ENCODE data around the gene DOK3. TPM values are rescaled to one million over a fixed set of nuclear protein-coding genes. Genes with fewer than 3 reads are reported as not detected.
A peak's percentile ranks its signal among the peaks of the same experiment; 100 is the strongest.

The DOK3 gene
- 10 to 100 TPM in 2 of 4 donors, 1 to 10 TPM in 1, under 1 TPM in 1; 0.60 to 17.2 (median 7.8) TPM for total RNA-seq

GRCh38 chr5:177509381-177509951 lies at the start of gene DOK3:
DOK3 (minus strand) TSS chr5:177509826; CDS start chr5:177509540, 286 bp downstream.
- no peaks in the 10 kb centered on the region for H3K27me3 ChIP-seq
- peak within 1 kb of the TSS; percentile 51 to 78 (median 62) for H3K27ac ChIP-seq
- H3K4me1 ChIP-seq, result peaks cover 0 to 5% (median 0%) of the 10 kb centered on the region in 4 donors
- peak; percentile 67 for DNase-seq
- H3K4me3 ChIP-seq, result peak within 1 kb of the TSS in 3 of 4 donors; percentile 2 to 27 (median 26)
- TF ChIP-seq POLR2A (IDR thresholded peaks at IDR 0.05) (no peak), EP300 (IDR thresholded peaks at IDR 0.05; ENCODE audit: low read depth) (no peak), POLR2AphosphoS5 (IDR thresholded peaks at IDR 0.05) (no peak)
- TF ChIP-seq, protein P1, sequence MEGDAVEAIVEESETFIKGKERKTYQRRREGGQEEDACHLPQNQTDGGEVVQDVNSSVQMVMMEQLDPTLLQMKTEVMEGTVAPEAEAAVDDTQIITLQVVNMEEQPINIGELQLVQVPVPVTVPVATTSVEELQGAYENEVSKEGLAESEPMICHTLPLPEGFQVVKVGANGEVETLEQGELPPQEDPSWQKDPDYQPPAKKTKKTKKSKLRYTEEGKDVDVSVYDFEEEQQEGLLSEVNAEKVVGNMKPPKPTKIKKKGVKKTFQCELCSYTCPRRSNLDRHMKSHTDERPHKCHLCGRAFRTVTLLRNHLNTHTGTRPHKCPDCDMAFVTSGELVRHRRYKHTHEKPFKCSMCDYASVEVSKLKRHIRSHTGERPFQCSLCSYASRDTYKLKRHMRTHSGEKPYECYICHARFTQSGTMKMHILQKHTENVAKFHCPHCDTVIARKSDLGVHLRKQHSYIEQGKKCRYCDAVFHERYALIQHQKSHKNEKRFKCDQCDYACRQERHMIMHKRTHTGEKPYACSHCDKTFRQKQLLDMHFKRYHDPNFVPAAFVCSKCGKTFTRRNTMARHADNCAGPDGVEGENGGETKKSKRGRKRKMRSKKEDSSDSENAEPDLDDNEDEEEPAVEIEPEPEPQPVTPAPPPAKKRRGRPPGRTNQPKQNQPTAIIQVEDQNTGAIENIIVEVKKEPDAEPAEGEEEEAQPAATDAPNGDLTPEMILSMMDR (IDR thresholded peaks at IDR 0.05), result no peak
- in situ Hi-C loops (cut with MboI; ENCODE audit: low pct_ligation_motif_present in 1 of 4, low pct_unique_long_range_greater_than_20kb in 1 of 4, low sequenced_read_pairs in 3 of 4) (loop anchor here in 2 of 4 donors (10.0 to 25.0 kb wide), 2 partner anchors 115 to 122 kb away; partner anchors contain the start of gene SLC34A1 (in 1 of the 2)), intact Hi-C loops (cut with DNase I; ENCODE audit: low total_unique reads) (no loop called here)
- 32% methylated on average over 20 of the region's 20 CpGs; no CpG with 5 or more reads in 1 of the 2 donors for WGBS, 2 donors (ENCODE audit: low coverage in 1 of 2)
- peaks cover 0 to 35% (median 11%) of the 10 kb centered on the region in 4 donors for H3K36me3 ChIP-seq
- no peaks in the 10 kb centered on the region for H3K9me3 ChIP-seq

DNA sequence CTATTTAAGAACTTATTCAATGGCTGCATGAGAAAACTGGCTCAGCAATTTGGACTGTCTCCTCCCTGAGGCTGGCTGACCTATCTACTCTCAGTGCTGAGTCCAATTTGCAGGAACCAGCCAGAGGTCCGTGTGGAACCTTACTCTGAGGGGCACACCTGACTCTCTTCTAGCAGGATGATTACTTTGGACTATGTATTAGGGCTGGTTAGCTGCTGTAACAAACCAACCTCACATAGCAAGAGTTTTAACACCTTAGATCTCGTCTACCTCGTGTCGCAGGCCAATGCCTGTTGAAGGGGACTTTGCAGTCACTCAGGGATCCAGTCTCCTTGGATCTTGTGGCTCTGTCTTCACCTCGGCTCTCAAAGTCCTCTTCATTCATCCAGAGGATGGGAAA lies 48.2 kb upstream of the DOK3 start:
- H3K9me3 ChIP-seq, result peaks cover 0 to 4% of the 10 kb centered on the region in 2 donors
- H3K27me3 ChIP-seq, result no peaks in the 10 kb centered on the region
- no peaks in the 10 kb centered on the region for H3K36me3 ChIP-seq
- no peak for TF ChIP-seq EP300 (IDR thresholded peaks at IDR 0.05; ENCODE audit: low read depth)
- TF ChIP-seq, protein P1 (IDR thresholded peaks at IDR 0.05), result no peak
- no peak for TF ChIP-seq POLR2AphosphoS5 (IDR thresholded peaks at IDR 0.05)
- no peak for TF ChIP-seq POLR2A (IDR thresholded peaks at IDR 0.05)
- in situ Hi-C loops (cut with MboI; ENCODE audit: low pct_ligation_motif_present in 1 of 4, low pct_unique_long_range_greater_than_20kb in 1 of 4, low sequenced_read_pairs in 3 of 4) (no loop called here), intact Hi-C loops (cut with DNase I; ENCODE audit: low total_unique reads) (no loop called here)
- H3K4me3 ChIP-seq, result no peak overlapping the region
- H3K4me1 ChIP-seq, result peaks cover 0 to 12% (median 8%) of the 10 kb centered on the region in 4 donors
- DNase-seq, result no peak
- H3K27ac ChIP-seq, result no peak overlapping the region
- 85% methylated on average over 5 of the region's 5 CpGs; no CpG with 5 or more reads in 1 of the 2 donors for WGBS, 2 donors (ENCODE audit: low coverage in 1 of 2)

- peak; percentile 15 for DNase-seq
Observed at GRCh38 chr5:177557041-177557647, 47.5 kb upstream of the DOK3 start.

DNA sequence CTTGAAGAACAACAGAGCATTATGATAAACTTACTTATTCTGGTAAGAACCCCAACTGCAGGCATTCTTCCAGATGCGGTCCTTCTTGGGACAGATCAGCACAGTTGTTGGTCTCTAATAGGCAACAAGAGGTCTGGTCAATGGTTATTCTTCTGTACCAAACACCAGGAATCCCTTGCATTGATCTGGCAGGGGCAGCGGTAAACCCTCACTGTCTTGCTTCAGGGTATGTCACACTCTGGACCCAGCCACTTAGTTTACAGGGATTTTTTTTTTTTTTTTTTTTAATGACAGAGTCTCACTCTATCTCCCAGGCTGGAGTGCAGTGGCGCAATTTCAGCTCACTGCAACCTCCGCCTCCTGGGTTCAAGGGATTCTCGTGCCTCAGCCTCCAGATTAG lies 46.0 kb upstream of the DOK3 start:
- intact Hi-C loops (cut with DNase I; ENCODE audit: low total_unique reads) (no loop called here), in situ Hi-C loops (cut with MboI; ENCODE audit: low pct_ligation_motif_present in 1 of 4, low pct_unique_long_range_greater_than_20kb in 1 of 4, low sequenced_read_pairs in 3 of 4) (no loop called here)
- Histone ChIP-seq H3K4me1 (peaks cover 0 to 22% (median 13%) of the 10 kb centered on the region in 4 donors), H3K36me3 (no peaks in the 10 kb centered on the region), H3K9me3 (no peaks in the 10 kb centered on the region), H3K27me3 (no peaks in the 10 kb centered on the region), H3K27ac (no peak overlapping the region), H3K4me3 (no peak overlapping the region)
- DNase-seq, result no peak
- 62 to 93% methylated on average over 2 to 5 of the region's 5 CpGs for WGBS, 2 donors (ENCODE audit: low coverage in 1 of 2)
- no peak for TF ChIP-seq EP300 (IDR thresholded peaks at IDR 0.05; ENCODE audit: low read depth)
- TF ChIP-seq POLR2AphosphoS5 (IDR thresholded peaks at IDR 0.05), result no peak
- TF ChIP-seq POLR2A (IDR thresholded peaks at IDR 0.05), result no peak
- TF ChIP-seq, protein P1 (IDR thresholded peaks at IDR 0.05), result no peak

More at GRCh38 chr5:177557041-177557647, 47.5 kb upstream of the DOK3 start:
- H3K27me3 ChIP-seq, result no peaks in the 10 kb centered on the region
- 42 to 63% methylated on average over 1 to 4 of the region's 4 CpGs for WGBS, 2 donors (ENCODE audit: low coverage in 1 of 2)
- TF ChIP-seq POLR2AphosphoS5 (IDR thresholded peaks at IDR 0.05) (no peak), POLR2A (IDR thresholded peaks at IDR 0.05) (no peak), EP300 (IDR thresholded peaks at IDR 0.05; ENCODE audit: low read depth) (no peak)
- TF ChIP-seq, protein P1 (IDR thresholded peaks at IDR 0.05), result no peak
- peaks cover 0 to 4% of the 10 kb centered on the region in 2 donors for H3K9me3 ChIP-seq
- H3K4me1 ChIP-seq, result peaks cover 0 to 19% (median 13%) of the 10 kb centered on the region in 4 donors
- H3K27ac ChIP-seq, result no peak overlapping the region
- intact Hi-C loops (cut with DNase I; ENCODE audit: low total_unique reads) (no loop called here), in situ Hi-C loops (cut with MboI; ENCODE audit: low pct_ligation_motif_present in 1 of 4, low pct_unique_long_range_greater_than_20kb in 1 of 4, low sequenced_read_pairs in 3 of 4) (no loop called here)
- H3K4me3 ChIP-seq, result no peak overlapping the region
- no peaks in the 10 kb centered on the region for H3K36me3 ChIP-seq

All from transverse colon (tissue), 4 donors.